Thyroid gland (tissue), 4 donors: ENCODE data around the gene ADAMTS2. TPM values are rescaled to one million over a fixed set of nuclear protein-coding genes. Genes with fewer than 3 reads are reported as not detected.

Source experiments
- DNase-seq, 2 donors: peaks; one replicate each; pipeline ENCODE4 v3.0.0-alpha.2; 2019
- H3K27ac ChIP-seq, 3 donors: fragments of 200-600 bp; sonication (generic); 1 replicate in 2 of 3; 2 replicates in 1 of 3; pipeline ENCODE4 v1.5.1; 2016 to 2019; ENCODE audit warnings: mild to moderate bottlenecking in 1 of 3, moderate library complexity in 1 of 3
- H3K27me3 ChIP-seq: fragments of 200-600 bp; sonication (generic); one replicate; pipeline ENCODE4 v1.5.1; 2019
- H3K36me3 ChIP-seq, 2 donors: fragments of 200-600 bp; sonication (generic); one replicate each; pipeline ENCODE4 v1.5.1; 2016 to 2019
- H3K4me1 ChIP-seq, 2 donors: fragments of 200-600 bp; sonication (generic); one replicate each; pipeline ENCODE4 v1.5.1; 2017 to 2019
- H3K4me3 ChIP-seq, 3 donors: fragments of 200-600 bp; sonication (generic); replicated peaks in 1 of 3; 1 replicate in 2 of 3; 2 replicates in 1 of 3; pipeline ENCODE4 v1.5.1; 2016; ENCODE audit warnings: mild to moderate bottlenecking in 1 of 3
- H3K9me3 ChIP-seq: fragments of 200-600 bp; sonication (generic); one replicate; pipeline ENCODE4 v1.5.1; 2017
- POLR2A ChIP-seq, 2 donors: fragments of 450-650 bp; IDR thresholded peaks; one replicate each; pipeline ENCODE4 v1.6.1; 2017; ENCODE audit warnings: antibody characterized with exemption in 2 of 2, mild to moderate bottlenecking in 2 of 2, moderate library complexity in 1 of 2
- WGBS, 2 donors: methylation state at CpG; one replicate each; pipeline ENCODE4 v1.1.5; 2017; 5-methylcytosine and 5-hydroxymethylcytosine counted together
- intact Hi-C: fragments of 100-400 bp; cut with DNase I; formaldehyde crosslinking; loops from one replicate; pipeline ENCODE4 v1.15.1; 2023
- total RNA-seq, 4 donors: library from RNA; depleted of rRNA; stranded (reverse); fragments of >200 nt; gene quantifications; one replicate each; pipeline ENCODE4 v1.2.3, GENCODE V29; 2016
- TF ChIP-seq, protein P1 (sequence below), 6 experiments: fragments of 200-600 bp in 3 of 6; fragments of 450-650 bp in 3 of 6; sonication (generic) in 3 of 6; IDR thresholded peaks; one replicate each; pipeline ENCODE4 v1.5.1; 2016 to 2019; ENCODE audit warnings: antibody characterized with exemption in 6 of 6, mild to moderate bottlenecking in 2 of 6, inconsistent platforms in 1 of 6, moderate library complexity in 1 of 6

ADAMTS2 gene
- total RNA-seq, 4 donors from 2014 or later: 3.5 to 16.2 (median 7.3) TPM

DNA sequence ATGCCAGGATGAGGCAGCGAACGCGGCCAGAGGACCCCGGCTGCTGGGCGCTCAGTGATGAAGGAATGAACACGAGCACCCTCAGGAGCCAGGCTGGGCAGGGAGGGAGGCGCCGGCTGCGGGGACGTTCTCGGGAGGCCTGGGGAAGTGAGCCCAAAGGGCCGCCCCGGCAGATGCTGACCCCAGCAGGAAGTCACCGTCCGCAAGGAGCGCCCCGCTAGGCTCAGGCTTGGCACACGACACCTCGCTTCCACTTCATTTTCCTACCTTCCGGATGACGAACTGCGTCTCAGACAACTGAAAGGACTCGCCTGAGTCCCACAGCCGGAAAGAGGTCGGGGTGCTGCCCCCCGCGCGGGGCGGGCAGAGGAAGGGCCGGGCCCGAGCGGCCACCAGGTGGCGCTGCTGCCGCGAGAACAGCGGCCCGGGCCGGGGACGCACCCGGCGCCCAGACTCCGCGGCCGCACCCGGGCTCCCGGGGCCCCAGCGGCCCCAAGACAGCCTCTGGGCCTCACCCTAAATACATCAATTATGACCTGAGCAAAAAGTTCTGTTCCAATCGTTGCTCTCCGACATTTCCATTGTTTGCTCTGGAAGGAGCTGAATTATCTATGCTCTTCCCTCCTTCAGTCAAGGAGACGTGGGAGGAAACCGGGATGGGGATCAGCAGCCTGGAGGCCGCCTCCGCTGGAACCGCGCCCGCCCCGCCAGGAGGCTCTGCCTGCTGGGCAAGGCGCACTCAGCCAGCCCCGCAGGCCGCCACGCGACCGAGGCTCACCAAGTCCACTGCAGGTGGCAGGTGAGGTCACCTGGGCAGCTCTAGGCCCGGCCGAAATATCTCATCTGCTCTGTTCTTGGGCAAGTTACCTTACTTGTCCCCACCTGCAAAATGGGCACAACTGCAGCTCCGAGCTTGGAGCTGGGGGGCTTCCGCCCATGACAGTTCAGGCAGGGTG lies 178.1 kb downstream of the ADAMTS2 start:
- Histone ChIP-seq H3K27me3 (no peaks in the 10 kb centered on the region), H3K9me3 (no peaks in the 10 kb centered on the region), H3K4me1 (peaks cover 3 to 10% of the 10 kb centered on the region in 2 donors), H3K4me3 (no peak overlapping the region), H3K36me3 (no peaks in the 10 kb centered on the region), H3K27ac (no peak overlapping the region)
- DNase-seq: peak; percentile 40 to 41
- intact Hi-C loops: loop anchor here (5.0 kb wide), 1 partner anchor 325 kb away; no protein-coding TSS in a partner anchor
- 11 to 40% methylated on average over 7 to 25 of the region's 67 CpGs for WGBS, 2 donors
- TF ChIP-seq, protein P1, sequence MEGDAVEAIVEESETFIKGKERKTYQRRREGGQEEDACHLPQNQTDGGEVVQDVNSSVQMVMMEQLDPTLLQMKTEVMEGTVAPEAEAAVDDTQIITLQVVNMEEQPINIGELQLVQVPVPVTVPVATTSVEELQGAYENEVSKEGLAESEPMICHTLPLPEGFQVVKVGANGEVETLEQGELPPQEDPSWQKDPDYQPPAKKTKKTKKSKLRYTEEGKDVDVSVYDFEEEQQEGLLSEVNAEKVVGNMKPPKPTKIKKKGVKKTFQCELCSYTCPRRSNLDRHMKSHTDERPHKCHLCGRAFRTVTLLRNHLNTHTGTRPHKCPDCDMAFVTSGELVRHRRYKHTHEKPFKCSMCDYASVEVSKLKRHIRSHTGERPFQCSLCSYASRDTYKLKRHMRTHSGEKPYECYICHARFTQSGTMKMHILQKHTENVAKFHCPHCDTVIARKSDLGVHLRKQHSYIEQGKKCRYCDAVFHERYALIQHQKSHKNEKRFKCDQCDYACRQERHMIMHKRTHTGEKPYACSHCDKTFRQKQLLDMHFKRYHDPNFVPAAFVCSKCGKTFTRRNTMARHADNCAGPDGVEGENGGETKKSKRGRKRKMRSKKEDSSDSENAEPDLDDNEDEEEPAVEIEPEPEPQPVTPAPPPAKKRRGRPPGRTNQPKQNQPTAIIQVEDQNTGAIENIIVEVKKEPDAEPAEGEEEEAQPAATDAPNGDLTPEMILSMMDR (IDR thresholded peaks at IDR 0.05): peak; percentile 30 to 98 (median 73)
- TF ChIP-seq POLR2A (IDR thresholded peaks at IDR 0.05): no peak

DNA sequence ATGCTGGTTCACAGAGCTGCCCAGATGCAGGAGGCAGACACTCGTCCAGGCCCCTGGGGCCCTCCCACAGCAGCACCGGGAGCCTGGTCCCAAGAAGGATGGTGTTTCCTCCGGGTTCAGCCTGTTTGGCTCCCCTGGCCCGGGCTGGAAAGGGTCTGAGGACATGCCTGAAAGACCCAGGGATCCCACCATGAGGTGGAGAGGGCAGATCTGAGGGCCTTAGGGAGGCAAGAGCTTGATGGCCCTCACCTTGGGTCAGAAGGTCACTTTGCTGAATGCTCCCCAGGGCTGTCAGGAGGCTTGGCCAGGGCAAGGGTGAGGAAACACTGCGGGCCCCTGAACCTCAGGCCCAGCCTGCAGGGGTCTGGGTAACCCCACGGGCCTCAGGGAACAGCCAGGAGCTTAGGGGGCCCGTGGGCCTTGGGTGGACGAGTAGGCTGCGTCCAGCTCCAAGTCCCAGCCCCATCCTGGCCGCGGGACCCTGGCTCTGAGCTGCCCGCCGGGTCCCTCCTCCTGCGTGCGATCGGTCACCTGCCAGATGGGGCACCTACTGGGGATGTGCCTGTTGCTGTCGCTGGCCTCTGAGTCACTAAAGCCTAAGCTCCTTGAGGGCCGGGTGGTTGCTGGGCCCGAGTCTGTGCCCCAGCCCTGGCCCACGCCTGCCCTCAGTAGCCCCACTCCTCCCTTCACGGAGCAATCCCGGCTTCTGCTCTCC lies 178.9 kb downstream of the ADAMTS2 start:
- no peak overlapping the region for H3K27ac ChIP-seq
- WGBS, 2 donors: 91 to 96% methylated on average over 12 to 15 of the region's 22 CpGs
- DNase-seq: no peak
- H3K4me1 ChIP-seq: peaks cover 3 to 10% of the 10 kb centered on the region in 2 donors
- H3K9me3 ChIP-seq: no peaks in the 10 kb centered on the region
- TF ChIP-seq, protein P1 (IDR thresholded peaks at IDR 0.05): no peak
- no peak for TF ChIP-seq POLR2A (IDR thresholded peaks at IDR 0.05)
- no peaks in the 10 kb centered on the region for H3K27me3 ChIP-seq
- intact Hi-C loops: loop anchor here (5.0 kb wide), 1 partner anchor 326 kb away; no protein-coding TSS in a partner anchor
- H3K36me3 ChIP-seq: no peaks in the 10 kb centered on the region
- no peak overlapping the region for H3K4me3 ChIP-seq

DNA sequence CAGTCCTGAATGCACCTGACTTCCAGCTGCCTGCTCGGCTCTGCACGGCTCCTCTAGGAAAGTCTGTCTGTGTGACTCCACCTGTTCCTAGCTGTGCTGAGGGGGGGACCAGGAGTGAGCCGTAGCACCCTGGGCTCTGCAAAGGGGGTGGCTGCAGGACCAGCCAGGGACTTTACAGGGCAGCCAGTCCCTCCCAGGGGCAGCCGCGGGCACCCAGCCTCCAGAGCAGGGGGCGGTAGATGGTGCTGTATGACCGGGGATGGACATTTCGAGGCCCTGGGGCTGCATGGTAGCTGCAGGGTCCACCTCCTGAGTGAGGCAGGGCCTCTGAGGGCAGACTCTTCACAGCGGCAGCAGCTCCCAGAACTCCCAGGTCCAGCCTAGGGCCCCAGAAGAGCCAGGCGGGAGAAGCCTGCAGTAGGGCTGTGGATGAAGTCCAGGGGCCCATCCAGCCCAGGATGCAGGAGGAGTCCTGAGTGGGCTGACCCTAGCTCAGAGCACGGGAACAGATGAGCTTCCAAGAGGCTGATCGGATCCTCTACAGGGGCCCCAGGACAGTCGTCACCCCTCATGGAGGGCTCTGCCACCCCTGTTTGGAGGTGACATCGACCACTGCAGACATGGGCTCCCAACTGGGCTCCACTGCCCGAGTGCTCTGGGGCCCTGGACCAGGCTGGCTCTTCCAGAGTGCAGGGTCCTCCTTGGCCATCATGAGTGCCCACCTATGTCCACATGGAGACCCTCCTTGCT lies 179.7 kb downstream of the ADAMTS2 start:
- intact Hi-C loops: loop anchor here (5.0 kb wide), 1 partner anchor 327 kb away; no protein-coding TSS in a partner anchor

More for the DNA sequence above, 179.7 kb downstream of the ADAMTS2 start:
- TF ChIP-seq, protein P1 (IDR thresholded peaks at IDR 0.05): no peak
- no peak for TF ChIP-seq POLR2A (IDR thresholded peaks at IDR 0.05)
- Histone ChIP-seq H3K4me3 (no peak overlapping the region), H3K27ac (no peak overlapping the region), H3K4me1 (peaks cover 3 to 10% of the 10 kb centered on the region in 2 donors), H3K36me3 (no peaks in the 10 kb centered on the region), H3K27me3 (no peaks in the 10 kb centered on the region), H3K9me3 (no peaks in the 10 kb centered on the region)
- no peak for DNase-seq
- 80 to 87% methylated on average over 8 to 9 of the region's 15 CpGs for WGBS, 2 donors
